Kidney epithelial cell (primary cell): Measurements from ENCODE around the gene CPLX1. TPM values are rescaled to one million over a fixed set of nuclear protein-coding genes. Genes with fewer than 3 reads are reported as not detected.

Experiments
- DNase-seq: peaks from one replicate; pipeline ENCODE4 v3.0.0-alpha.2; 2010; ENCODE audit warnings: low read depth
- H3K27me3 ChIP-seq: 2 replicates; pipeline ENCODE4 v1.6.0; 2011; ENCODE audit warnings: low read length; ENCODE audit not compliant: control insufficient read depth, insufficient read depth
- H3K36me3 ChIP-seq: 2 replicates; pipeline ENCODE4 v1.5.1; 2011; ENCODE audit warnings: low read length; ENCODE audit not compliant: control insufficient read depth, insufficient read depth
- H3K4me3 ChIP-seq: 2 replicates; pipeline ENCODE4 v1.5.1; 2011; ENCODE audit warnings: low read depth, mild to moderate bottlenecking, control low read depth, low read length
- total RNA-seq: library from RNA; depleted of rRNA; stranded (reverse); fragments of >200 nt; gene quantifications from 2 replicates; pipeline ENCODE4 v1.2.3, GENCODE V29; 2015
- TF ChIP-seq, protein P1 (sequence below): IDR thresholded peaks from 2 replicates; pipeline ENCODE4 v1.5.1; 2011; ENCODE audit warnings: mild to moderate bottlenecking, moderate library complexity, low read length, control low read depth, inconsistent platforms; ENCODE audit not compliant: insufficient read depth, poor library complexity, severe bottlenecking

CPLX1 gene
- total RNA-seq, 1 donor from 2014 or later = 0.17 TPM

DNA sequence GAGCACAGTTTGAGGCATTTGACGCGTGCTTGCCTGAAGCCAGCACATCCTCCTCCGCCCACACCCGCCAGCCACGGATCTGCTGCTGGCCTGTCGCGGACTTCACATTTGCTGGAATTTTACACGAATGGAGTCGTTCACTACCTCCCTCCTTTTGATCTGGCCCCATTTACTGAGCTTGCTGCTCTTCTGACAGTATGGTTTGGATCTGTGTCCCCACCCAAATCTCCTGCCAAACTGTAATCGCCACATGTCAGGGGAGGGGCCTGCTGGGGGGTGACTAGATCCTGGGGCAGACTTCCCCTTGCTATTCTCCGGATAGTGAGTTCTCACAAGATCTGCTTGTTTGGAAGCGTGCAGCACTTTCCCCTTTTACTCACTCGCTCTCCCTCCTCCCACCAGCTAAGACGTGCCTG lies 19.9 kb upstream of the CPLX1 start:
- TF ChIP-seq, protein P1, sequence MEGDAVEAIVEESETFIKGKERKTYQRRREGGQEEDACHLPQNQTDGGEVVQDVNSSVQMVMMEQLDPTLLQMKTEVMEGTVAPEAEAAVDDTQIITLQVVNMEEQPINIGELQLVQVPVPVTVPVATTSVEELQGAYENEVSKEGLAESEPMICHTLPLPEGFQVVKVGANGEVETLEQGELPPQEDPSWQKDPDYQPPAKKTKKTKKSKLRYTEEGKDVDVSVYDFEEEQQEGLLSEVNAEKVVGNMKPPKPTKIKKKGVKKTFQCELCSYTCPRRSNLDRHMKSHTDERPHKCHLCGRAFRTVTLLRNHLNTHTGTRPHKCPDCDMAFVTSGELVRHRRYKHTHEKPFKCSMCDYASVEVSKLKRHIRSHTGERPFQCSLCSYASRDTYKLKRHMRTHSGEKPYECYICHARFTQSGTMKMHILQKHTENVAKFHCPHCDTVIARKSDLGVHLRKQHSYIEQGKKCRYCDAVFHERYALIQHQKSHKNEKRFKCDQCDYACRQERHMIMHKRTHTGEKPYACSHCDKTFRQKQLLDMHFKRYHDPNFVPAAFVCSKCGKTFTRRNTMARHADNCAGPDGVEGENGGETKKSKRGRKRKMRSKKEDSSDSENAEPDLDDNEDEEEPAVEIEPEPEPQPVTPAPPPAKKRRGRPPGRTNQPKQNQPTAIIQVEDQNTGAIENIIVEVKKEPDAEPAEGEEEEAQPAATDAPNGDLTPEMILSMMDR = no peak
- no peak overlapping the region for H3K4me3 ChIP-seq
- no peaks in the 10 kb centered on the region for H3K27me3 ChIP-seq
- H3K36me3 ChIP-seq = peaks cover 1% of the 10 kb centered on the region
- no peak for DNase-seq

GRCh38 chr4:845233-845835 lies 19.4 kb upstream of the CPLX1 start:
- Histone ChIP-seq H3K27me3 (no peaks in the 10 kb centered on the region), H3K36me3 (peaks cover 1% of the 10 kb centered on the region), H3K4me3 (no peak overlapping the region)
- DNase-seq = no peak
- TF ChIP-seq, protein P1 = no peak

GRCh38 chr4:844752-845232 lies 18.9 kb upstream of the CPLX1 start:
- TF ChIP-seq, protein P1 = no peak

DNA sequence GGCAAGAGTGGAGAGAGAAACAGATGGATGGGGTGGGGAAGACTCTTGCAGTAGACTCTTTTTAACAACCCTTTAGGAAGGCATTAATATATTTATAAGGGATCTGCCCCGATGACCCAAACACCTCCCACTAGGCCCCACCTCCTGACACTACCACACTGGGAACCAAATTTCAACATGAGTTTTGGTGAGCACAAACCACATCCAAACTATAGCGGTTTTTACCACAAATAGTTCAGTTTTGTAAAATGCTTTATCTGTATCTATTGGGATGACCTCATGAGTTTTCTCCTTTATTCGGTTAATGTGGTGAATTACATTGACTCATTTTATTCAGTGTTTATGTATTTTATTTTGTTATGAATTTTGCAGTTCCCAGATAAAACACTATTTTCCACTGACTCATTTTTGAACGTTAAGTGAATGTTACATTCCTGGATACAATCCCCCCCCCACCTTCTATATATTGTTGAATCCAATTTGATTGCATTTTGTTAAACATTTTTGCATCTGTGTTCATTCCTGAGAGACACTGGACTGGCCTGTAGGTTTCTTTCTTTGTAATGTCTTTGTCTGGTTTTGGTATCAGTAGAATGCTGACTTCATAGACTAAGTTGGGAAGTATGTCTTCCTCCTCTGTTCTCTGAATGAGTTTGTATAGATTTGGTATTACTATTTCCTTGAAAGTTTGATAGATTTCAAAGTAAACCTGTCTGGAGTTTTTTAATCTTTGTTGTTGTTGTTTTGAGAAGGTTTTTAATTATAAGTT lies 13.9 kb upstream of the CPLX1 start:
- TF ChIP-seq, protein P1 = no peak
- Histone ChIP-seq H3K36me3 (no peaks in the 10 kb centered on the region), H3K27me3 (no peaks in the 10 kb centered on the region), H3K4me3 (no peak overlapping the region)
- no peak for DNase-seq

More at GRCh38 chr4:844752-845232, 18.9 kb upstream of the CPLX1 start:
- DNase-seq = no peak
- no peak overlapping the region for H3K4me3 ChIP-seq
- no peaks in the 10 kb centered on the region for H3K27me3 ChIP-seq
- peaks cover 1% of the 10 kb centered on the region for H3K36me3 ChIP-seq

DNA sequence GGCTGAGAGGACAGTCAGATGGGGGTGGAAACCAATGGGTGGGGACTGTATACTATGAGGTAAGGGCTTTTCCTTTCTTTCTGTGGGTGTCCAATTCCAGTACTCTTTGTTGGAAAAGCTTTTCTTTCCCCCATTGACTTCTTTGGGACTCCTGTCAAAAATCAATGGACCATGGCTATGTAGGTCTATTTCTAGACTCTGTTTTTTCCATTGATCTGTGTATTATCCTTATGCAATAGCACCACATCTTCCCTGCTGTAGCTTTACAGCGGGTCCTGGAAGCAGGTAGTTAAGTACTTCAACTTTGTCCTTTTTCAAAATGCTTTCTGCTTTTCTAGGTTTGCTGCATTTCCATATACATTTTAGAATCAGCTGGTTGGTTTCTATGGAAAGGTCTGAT lies 11.8 kb upstream of the CPLX1 start:
- Histone ChIP-seq H3K27me3 (peaks cover 16% of the 10 kb centered on the region), H3K36me3 (no peaks in the 10 kb centered on the region), H3K4me3 (no peak overlapping the region)
- no peak for DNase-seq
- TF ChIP-seq, protein P1 = no peak
